COR-L47 (cell line): ENCODE measurements around the gene KLRF1.

Experiments
- DNase-seq: peaks from one replicate; lab custom pipeline; 2025; lab: John Stamatoyannopoulos, UW

The KLRF1 gene

DNA sequence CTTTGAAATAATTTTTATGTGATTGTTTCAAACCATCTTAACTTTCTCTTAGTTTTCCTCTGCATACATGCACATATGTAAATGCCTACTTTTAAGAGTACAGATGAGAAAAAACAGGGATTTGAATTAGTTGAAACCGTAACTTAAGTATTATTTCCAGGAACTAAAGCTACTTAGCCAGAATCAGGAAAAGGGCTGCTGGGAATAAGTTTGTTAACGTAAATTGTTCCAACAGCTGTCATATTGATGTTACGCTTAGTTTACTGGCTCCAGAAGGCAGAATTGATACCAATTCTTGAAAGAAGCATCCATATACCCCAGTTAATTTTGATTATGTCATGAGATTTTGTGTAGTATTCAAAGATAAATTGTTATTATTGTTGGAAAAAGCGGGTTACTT is 17.9 kb upstream of the KLRF1 start:
- DNase-seq, result no peak

- DNase-seq, result no peak
These were observed 17.4 kb upstream of the KLRF1 start for GRCh38 chr12:9809866-9810265.

GRCh38 chr12:9810671-9811070 is 16.6 kb upstream of the KLRF1 start:
- no peak for DNase-seq

DNA sequence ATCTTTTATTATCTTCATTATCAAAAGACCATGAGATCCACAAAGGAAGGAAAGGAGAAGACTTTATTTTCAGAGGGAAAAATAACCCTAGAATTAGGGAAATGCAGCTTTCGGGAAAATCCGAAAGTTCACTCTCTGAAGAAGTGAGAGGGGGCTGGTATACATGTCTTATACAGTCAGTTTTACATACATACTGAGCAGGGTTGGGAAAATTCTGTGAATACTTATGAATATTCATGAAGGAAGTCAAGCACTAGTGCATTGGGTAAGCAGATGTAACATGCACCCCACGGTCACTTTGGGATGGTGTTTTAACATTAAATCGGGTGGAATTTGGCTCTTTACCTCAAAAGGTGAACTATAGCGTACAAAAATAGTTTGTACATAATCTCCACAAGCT is 15.7 kb upstream of the KLRF1 start:
- DNase-seq, result no peak

- DNase-seq, result no peak
These were observed 13.2 kb upstream of the KLRF1 start for GRCh38 chr12:9813821-9814798.

- DNase-seq, result no peak
These were observed 6.9 kb upstream of the KLRF1 start for GRCh38 chr12:9820281-9820930.

DNA sequence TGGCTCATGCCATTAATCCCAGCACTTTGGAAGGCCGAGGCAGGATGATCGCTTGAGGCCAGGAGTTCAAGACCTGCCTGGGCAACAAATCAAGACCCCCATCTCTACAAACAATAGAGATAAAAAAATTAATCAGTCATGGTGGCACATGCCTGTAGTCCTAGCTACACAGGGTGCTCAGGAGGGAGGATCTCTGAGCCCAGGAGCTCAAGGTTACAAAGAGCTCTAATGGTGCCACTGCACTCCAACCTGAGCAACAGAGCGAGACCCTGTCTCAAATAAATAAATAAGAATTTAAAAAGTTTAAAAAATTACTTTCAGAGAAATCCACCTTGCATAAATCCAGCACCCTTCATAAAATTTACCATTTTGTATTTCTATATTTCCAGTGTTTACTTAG is 2.2 kb downstream of the KLRF1 start:
- no peak for DNase-seq

- no peak for DNase-seq
These were observed 2.7 kb downstream of the KLRF1 start for GRCh38 chr12:9829982-9830381.

- no peak for DNase-seq
These were observed 4.4 kb downstream of the KLRF1 start for GRCh38 chr12:9831720-9832119.

- no peak for DNase-seq
These were observed 16.1 kb downstream of the KLRF1 start for GRCh38 chr12:9843407-9843806.

GRCh38 chr12:9848899-9849298 is 21.6 kb downstream of the KLRF1 start:
- DNase-seq, result no peak

DNA sequence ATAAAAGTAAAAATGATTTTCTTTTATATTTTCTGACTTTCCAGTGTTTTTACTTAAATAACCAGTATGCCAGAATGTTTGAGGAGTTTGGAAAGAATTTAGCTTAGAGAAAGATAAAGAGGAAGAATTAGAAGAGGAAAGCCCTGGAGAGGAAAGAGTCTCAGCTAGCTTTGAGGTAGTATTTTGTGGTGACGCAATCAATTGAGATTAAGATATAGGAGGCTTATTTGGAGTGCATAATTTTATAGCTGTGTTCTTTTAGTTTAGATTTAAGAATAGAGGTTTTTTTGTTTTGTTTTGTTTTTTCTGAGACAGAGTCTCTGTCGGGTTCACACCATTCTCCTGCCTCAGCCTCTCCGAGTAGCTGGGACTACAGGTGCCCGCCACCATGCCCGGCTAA is 23.8 kb downstream of the KLRF1 start:
- DNase-seq, result no peak

GRCh38 chr12:9851927-9852326 is 24.6 kb downstream of the KLRF1 start:
- no peak for DNase-seq

DNA sequence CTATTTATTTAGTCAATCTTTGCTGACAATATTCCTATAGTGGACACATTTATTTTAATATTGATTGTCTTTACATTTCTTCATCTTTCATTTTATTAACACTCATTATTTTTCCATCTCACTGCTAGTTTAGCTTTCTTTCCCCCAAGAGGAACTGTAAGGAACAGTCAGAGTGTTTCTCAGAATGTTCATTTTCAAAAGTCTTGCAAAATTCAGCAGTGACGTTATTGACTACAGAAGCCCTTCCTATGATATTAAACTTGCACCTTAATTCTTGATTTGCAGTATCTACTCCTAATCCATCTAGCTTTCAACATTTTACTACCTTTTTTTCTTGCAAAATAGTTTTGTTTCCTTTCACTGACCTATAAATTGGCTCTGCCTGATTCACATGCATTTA is 28.9 kb downstream of the KLRF1 start:
- DNase-seq, result no peak

DNA sequence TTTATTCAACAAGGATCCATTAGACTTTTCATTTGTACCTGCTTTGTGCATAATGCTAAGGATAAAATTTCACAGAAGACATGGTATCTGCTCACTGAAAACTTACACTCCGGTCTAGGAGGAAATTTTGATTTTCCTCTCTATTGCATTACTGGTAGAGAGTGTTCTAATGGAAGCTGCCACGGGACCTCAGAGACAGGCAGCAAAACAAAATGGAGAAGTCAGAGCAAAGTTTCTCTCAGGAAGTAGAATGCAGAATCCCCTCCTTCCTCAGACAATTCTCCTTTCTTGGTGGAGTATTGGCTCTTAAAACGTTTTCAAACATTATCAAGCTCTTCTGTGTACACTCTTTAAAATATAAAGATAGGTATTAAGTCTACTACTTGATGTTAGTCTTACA is 29.6 kb downstream of the KLRF1 start:
- no peak for DNase-seq

DNA sequence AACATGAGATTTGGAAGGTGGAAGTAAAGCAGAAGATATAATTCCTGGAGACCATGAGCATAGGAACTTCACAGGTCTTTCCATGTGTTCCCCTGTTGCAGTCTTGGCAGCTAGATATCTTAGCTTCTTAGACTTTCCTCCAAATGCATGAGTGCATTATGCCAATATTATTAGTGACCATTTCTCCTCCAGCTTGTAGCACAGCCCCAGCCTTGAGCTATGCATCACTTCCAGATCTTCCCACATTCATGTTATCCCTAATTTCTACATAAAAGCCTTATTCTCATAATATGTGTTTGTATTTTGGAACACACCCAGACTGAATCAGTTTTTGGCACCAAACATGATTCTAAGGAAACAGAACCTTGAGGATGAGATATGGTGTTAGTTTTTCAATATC is 30.9 kb downstream of the KLRF1 start:
- DNase-seq, result no peak

DNA sequence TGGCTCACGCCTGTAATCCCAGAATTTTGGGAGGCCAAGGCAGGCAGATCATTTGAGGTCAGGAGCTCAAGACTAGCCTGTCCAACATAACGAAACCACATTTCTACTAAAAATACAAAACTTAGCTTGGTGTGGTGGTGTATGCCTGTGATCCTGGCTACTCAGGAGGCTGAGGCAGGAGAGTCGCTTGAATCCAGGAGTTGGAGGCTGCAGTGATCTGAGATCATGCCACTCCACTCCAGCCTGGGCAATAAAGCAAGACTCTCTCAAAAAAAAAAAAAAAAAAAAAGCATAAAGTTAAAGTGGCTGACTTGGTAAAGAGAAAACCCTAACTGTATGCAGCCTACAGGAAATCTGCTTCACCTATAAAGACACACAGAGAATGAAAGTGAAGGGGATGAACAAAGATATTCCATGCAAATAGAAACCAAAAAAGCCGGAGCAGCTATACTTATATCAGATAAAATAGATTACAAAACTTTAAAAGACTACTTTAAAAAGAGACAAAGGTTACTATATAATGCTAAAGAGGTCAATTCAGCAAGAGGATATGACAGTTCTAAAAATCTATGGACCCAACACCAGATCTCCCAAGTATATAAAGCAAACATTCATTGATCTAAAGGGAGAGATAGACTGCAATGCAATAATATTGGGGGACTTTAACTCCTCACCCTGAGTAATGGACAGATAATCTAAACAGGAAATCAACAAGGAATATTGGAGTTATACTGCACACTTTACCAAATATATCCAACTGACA is 37.8 kb downstream of the KLRF1 start:
- no peak for DNase-seq

GRCh38 chr12:9866860-9867269 is 39.6 kb downstream of the KLRF1 start:
- DNase-seq, result no peak

DNA sequence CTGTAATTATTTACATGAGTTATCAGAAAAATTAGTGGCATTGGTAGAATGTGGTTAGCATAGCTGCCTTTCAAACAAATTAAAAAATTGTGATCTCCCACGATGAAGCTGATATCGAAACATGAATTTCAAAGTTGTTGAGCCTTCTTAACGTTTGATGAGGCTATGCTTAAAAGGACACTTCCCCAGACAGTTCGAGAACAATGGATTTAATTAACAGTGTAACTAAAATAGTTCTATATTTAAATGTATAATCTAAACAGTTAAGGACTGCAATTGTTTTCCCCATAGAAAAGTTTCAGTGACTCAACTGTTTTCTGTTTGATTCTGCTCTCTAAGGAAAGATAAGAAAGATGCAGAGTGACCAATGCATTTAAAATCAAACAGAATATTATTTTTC is 40.2 kb downstream of the KLRF1 start:
- DNase-seq, result no peak

DNA sequence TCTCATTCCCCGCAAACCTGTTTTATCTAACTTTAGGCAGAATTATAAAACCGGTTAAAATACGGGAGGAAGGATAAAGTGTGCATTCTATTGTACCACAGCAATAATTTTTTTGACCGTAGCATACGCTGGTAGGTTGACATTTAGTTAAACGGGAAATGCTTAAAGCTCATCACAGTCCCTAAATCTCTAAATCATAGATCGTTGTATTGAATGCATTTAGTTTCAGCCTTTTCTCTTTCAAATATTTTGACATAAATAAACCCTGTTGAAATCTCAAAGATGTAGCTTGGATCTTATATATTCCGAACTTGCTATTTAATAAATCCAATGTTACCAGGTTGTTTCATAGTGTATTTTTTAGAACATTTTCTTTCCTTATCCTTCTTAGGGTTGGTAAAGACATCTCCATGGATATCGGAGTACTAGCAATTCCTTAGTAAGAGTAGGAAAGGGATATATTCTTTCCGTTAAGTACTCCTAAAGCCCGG is 41.1 kb downstream of the KLRF1 start:
- DNase-seq, result no peak

DNA sequence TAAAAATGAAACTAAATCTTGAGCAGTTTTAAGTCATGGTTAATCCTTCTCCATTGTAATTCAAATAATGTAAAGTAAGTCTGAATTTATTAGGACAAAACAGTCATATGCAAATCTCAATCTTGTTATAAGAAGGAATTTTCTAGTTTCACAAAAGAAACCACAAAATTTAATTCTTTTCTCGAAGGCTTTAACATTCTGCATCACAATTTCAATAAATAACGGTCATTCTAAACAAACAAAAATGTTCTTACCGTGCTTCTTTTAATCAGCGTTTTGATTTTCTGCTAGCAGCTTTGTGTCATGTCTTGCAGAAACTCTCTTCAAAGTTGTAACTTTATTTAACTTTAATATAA is 41.6 kb downstream of the KLRF1 start:
- DNase-seq, result no peak

- DNase-seq, result no peak
These were observed 42.3 kb downstream of the KLRF1 start, which contains the start of gene CLEC2B for GRCh38 chr12:9869307-9870161. Gene CLEC2B (minus strand): TSS chr12:9869354.
